Measurements from ENCODE around the gene CCL15. TPM values are rescaled to one million over a fixed set of nuclear protein-coding genes. Genes with fewer than 3 reads are reported as not detected.

The CCL15 gene
- polyA plus RNA-seq, 1 donor from 2014 or later: not detected

Other genes starting within 250 kb of the CCL15 start
- not detected for gene GAS2L2, start 248.3 kb downstream of the CCL15 start, polyA plus RNA-seq
- gene C17orf50, start 240.7 kb downstream of the CCL15 start, polyA plus RNA-seq: not detected
- 0.49 TPM for gene MMP28, start 205.9 kb downstream of the CCL15 start, polyA plus RNA-seq
- gene TAF15, start 192.1 kb downstream of the CCL15 start, polyA plus RNA-seq: 17.0 TPM
- gene HEATR9, start 132.7 kb downstream of the CCL15 start, polyA plus RNA-seq: not detected
- gene CCL5, start 121.2 kb downstream of the CCL15 start, polyA plus RNA-seq: 66.3 TPM
- gene RDM1, start 70.8 kb downstream of the CCL15 start, polyA plus RNA-seq: not detected
- gene LYZL6, start 57.8 kb downstream of the CCL15 start, polyA plus RNA-seq: not detected
- not detected for gene CCL16, start 20.1 kb downstream of the CCL15 start, polyA plus RNA-seq
- not detected for gene CCL14, start 14.8 kb downstream of the CCL15 start, polyA plus RNA-seq
- gene CCL23, start 16.4 kb upstream of the CCL15 start, polyA plus RNA-seq: not detected
- not detected for gene CCL18, start 62.7 kb upstream of the CCL15 start, polyA plus RNA-seq
- 1.2 TPM for gene CCL3, start 88.6 kb upstream of the CCL15 start, polyA plus RNA-seq
- 8.4 TPM for gene CCL4, start 102.3 kb upstream of the CCL15 start, polyA plus RNA-seq
- 0.84 TPM for gene TBC1D3B, start 175.1 kb upstream of the CCL15 start, polyA plus RNA-seq
- 0.53 TPM for gene CCL3L1, start 195.2 kb upstream of the CCL15 start, polyA plus RNA-seq
- not detected for gene CCL4L2, start 209.5 kb upstream of the CCL15 start, polyA plus RNA-seq